Large intestine (tissue), 3 donors: ENCODE measurements around the gene PTPRN. TPM values are rescaled to one million over a fixed set of nuclear protein-coding genes. Genes with fewer than 3 reads are reported as not detected.

Source experiments
- DNase-seq, 2 donors: peaks; one replicate each; pipeline versions ENCODE4 v3.0.0 to v3.0.0-alpha.2; 2013
- H3K27ac ChIP-seq: one replicate; pipeline ENCODE4 v1.5.1; 2013; ENCODE audit warnings: low read length
- H3K27me3 ChIP-seq: 2 replicates; pipeline ENCODE4 v1.6.1; 2013; ENCODE audit warnings: low read length; ENCODE audit not compliant: control insufficient read depth, insufficient read depth
- H3K36me3 ChIP-seq: 2 replicates; pipeline ENCODE4 v1.6.1; 2013; ENCODE audit warnings: low read length; ENCODE audit not compliant: control insufficient read depth, insufficient read depth
- H3K4me1 ChIP-seq: one replicate; pipeline ENCODE4 v1.6.1; 2013; ENCODE audit warnings: low read length; ENCODE audit not compliant: control insufficient read depth, insufficient read depth
- H3K4me3 ChIP-seq: one replicate; pipeline ENCODE4 v1.5.1; 2013; ENCODE audit warnings: low read length
- H3K9me3 ChIP-seq: one replicate; pipeline ENCODE4 v1.6.1; 2013; ENCODE audit warnings: mild to moderate bottlenecking, low read depth, low read length, moderate library complexity; ENCODE audit not compliant: control insufficient read depth
- WGBS: methylation state at CpG from one replicate; pipeline ENCODE4 v1.1.5; 2013; ENCODE audit warnings: low lambda C conversion rate; ENCODE audit not compliant: insufficient coverage; 5-methylcytosine and 5-hydroxymethylcytosine counted together
- polyA plus RNA-seq: library from polyadenylated mRNA; unstranded; fragments of 120-200 nt; gene quantifications from one replicate; pipeline ENCODE4 v1.2.1, GENCODE V29; 2013

Gene PTPRN
- polyA plus RNA-seq, 1 donor = 9.2 TPM

GRCh38 chr2:219308142-219309101 lies 779 bp downstream of the PTPRN start:
- Histone ChIP-seq H3K4me3 (no peak overlapping the region), H3K27ac (no peak overlapping the region), H3K27me3 (peaks cover 43% of the 10 kb centered on the region), H3K36me3 (no peaks in the 10 kb centered on the region), H3K9me3 (peaks cover 4% of the 10 kb centered on the region), H3K4me1 (no peaks in the 10 kb centered on the region)
- WGBS = no CpG with 5 or more reads among the region's 45 CpGs
- peak; percentile 47 to 49 for DNase-seq

- Histone ChIP-seq H3K27ac (no peak overlapping the region), H3K4me3 (no peak overlapping the region), H3K4me1 (no peaks in the 10 kb centered on the region), H3K9me3 (peaks cover 4% of the 10 kb centered on the region), H3K27me3 (peaks cover 65% of the 10 kb centered on the region), H3K36me3 (no peaks in the 10 kb centered on the region)
- DNase-seq = no peak
- 91% methylated on average over 1 of the region's 1 CpG for WGBS
Measured at GRCh38 chr2:219306047-219306446, 3.2 kb downstream of the PTPRN start.

GRCh38 chr2:219304223-219304622 lies 5.0 kb downstream of the PTPRN start:
- no peak for DNase-seq
- Histone ChIP-seq H3K4me1 (no peaks in the 10 kb centered on the region), H3K4me3 (no peak overlapping the region), H3K36me3 (no peaks in the 10 kb centered on the region), H3K9me3 (peaks cover 4% of the 10 kb centered on the region), H3K27me3 (peaks cover 73% of the 10 kb centered on the region), H3K27ac (no peak overlapping the region)
- WGBS = 80% methylated on average over 1 of the region's 2 CpGs

- DNase-seq = no peak
- H3K27ac ChIP-seq = no peak overlapping the region
- H3K9me3 ChIP-seq = no peaks in the 10 kb centered on the region
- H3K36me3 ChIP-seq = no peaks in the 10 kb centered on the region
- no CpG with 5 or more reads among the region's 11 CpGs for WGBS
- no peaks in the 10 kb centered on the region for H3K4me1 ChIP-seq
- H3K4me3 ChIP-seq = no peak overlapping the region
- peaks cover 57% of the 10 kb centered on the region for H3K27me3 ChIP-seq
Measured at GRCh38 chr2:219302412-219302968, 6.7 kb downstream of the PTPRN start.

GRCh38 chr2:219300022-219300421 lies 9.2 kb downstream of the PTPRN start:
- Histone ChIP-seq H3K9me3 (no peaks in the 10 kb centered on the region), H3K4me3 (no peak overlapping the region), H3K27ac (no peak overlapping the region), H3K4me1 (peaks cover 3% of the 10 kb centered on the region), H3K36me3 (no peaks in the 10 kb centered on the region), H3K27me3 (peaks cover 50% of the 10 kb centered on the region)
- WGBS = no CpG with 5 or more reads among the region's 5 CpGs
- DNase-seq = no peak

- Histone ChIP-seq H3K27me3 (peaks cover 50% of the 10 kb centered on the region), H3K4me1 (peaks cover 4% of the 10 kb centered on the region), H3K27ac (no peak overlapping the region), H3K9me3 (no peaks in the 10 kb centered on the region), H3K4me3 (no peak overlapping the region), H3K36me3 (no peaks in the 10 kb centered on the region)
- no peak for DNase-seq
- WGBS = no CpG with 5 or more reads among the region's 6 CpGs
Measured at GRCh38 chr2:219299372-219299760, 9.8 kb downstream of the PTPRN start.

- peaks cover 49% of the 10 kb centered on the region for H3K27me3 ChIP-seq
- no peaks in the 10 kb centered on the region for H3K36me3 ChIP-seq
- no peak overlapping the region for H3K27ac ChIP-seq
- H3K9me3 ChIP-seq = no peaks in the 10 kb centered on the region
- peak; percentile 71 to 72 for DNase-seq
- WGBS = no CpG with 5 or more reads among the region's 15 CpGs
- H3K4me1 ChIP-seq = peaks cover 9% of the 10 kb centered on the region
- no peak overlapping the region for H3K4me3 ChIP-seq
Measured at GRCh38 chr2:219298759-219299371, 10.3 kb downstream of the PTPRN start.

- H3K27me3 ChIP-seq = peaks cover 43% of the 10 kb centered on the region
Measured at GRCh38 chr2:219297766-219298456, 11.3 kb downstream of the PTPRN start.

GRCh38 chr2:219296631-219297391 lies 12.4 kb downstream of the PTPRN start:
- peaks cover 9% of the 10 kb centered on the region for H3K4me1 ChIP-seq
- no peak overlapping the region for H3K27ac ChIP-seq
- no CpG with 5 or more reads among the region's 25 CpGs for WGBS
- H3K36me3 ChIP-seq = no peaks in the 10 kb centered on the region
- no peak for DNase-seq
- H3K4me3 ChIP-seq = no peak overlapping the region
- no peaks in the 10 kb centered on the region for H3K9me3 ChIP-seq
- peaks cover 32% of the 10 kb centered on the region for H3K27me3 ChIP-seq

More at GRCh38 chr2:219297766-219298456, 11.3 kb downstream of the PTPRN start:
- peaks cover 9% of the 10 kb centered on the region for H3K4me1 ChIP-seq
- H3K9me3 ChIP-seq = no peaks in the 10 kb centered on the region
- DNase-seq = no peak
- no peaks in the 10 kb centered on the region for H3K36me3 ChIP-seq
- no peak overlapping the region for H3K4me3 ChIP-seq
- H3K27ac ChIP-seq = no peak overlapping the region
- no CpG with 5 or more reads among the region's 14 CpGs for WGBS
